GM12878 (cell line): ENCODE data around the gene ABCC5. TPM values are rescaled to one million over a fixed set of nuclear protein-coding genes. Genes with fewer than 3 reads are reported as not detected.
A peak's percentile ranks its signal among the peaks of the same experiment; 100 is the strongest.

Source experiments
- ATF7 ChIP-seq: fragments of 450-650 bp; IDR thresholded peaks from 2 replicates; pipeline ENCODE4 v1.6.1; 2016; ENCODE audit warnings: low read depth, mild to moderate bottlenecking
- CHD4 ChIP-seq: fragments of 200-600 bp; sonication (generic); IDR thresholded peaks from 2 replicates; pipeline ENCODE4 v1.6.1; 2016; ENCODE audit warnings: mild to moderate bottlenecking
- E4F1 ChIP-seq: fragments of 450-650 bp; IDR thresholded peaks from 2 replicates; pipeline ENCODE4 v1.6.1; 2018; ENCODE audit warnings: borderline replicate concordance, mild to moderate bottlenecking; ENCODE audit not compliant: partially characterized antibody
- HDGF ChIP-seq: fragments of 450-650 bp; IDR thresholded peaks from 2 replicates; pipeline ENCODE4 v1.6.1; 2016; ENCODE audit warnings: antibody characterized with exemption
- KDM1A ChIP-seq: fragments of 200-600 bp; sonication (generic); IDR thresholded peaks from 2 replicates; pipeline ENCODE4 v1.6.1; 2016; ENCODE audit warnings: borderline replicate concordance
- MYB ChIP-seq: fragments of 150-350 bp; IDR thresholded peaks from 2 replicates; pipeline ENCODE4 v1.6.1; 2014; ENCODE audit warnings: mild to moderate bottlenecking, low read depth, low read length, borderline replicate concordance
- NR2C2 ChIP-seq: IDR thresholded peaks from 2 replicates; pipeline ENCODE4 v1.6.1; 2011; ENCODE audit warnings: borderline replicate concordance, low read depth; ENCODE audit not compliant: control insufficient read depth, insufficient read length
- SIX5 ChIP-seq: IDR thresholded peaks from 2 replicates; pipeline ENCODE4 v1.6.1; 2011; ENCODE audit warnings: mild to moderate bottlenecking, low read depth, low read length, moderate library complexity; ENCODE audit not compliant: severe bottlenecking
- STAT1 ChIP-seq: fragments of 450-650 bp; conservative IDR thresholded peaks from 2 replicates; pipeline ENCODE4 v1.6.1; 2014; ENCODE audit warnings: antibody characterized with exemption, mild to moderate bottlenecking
- ZBTB40 ChIP-seq: fragments of 450-650 bp; IDR thresholded peaks from 2 replicates; pipeline ENCODE4 v1.6.1; 2016; ENCODE audit warnings: mild to moderate bottlenecking, moderate library complexity, borderline replicate concordance
- ZNF24 ChIP-seq: fragments of 450-650 bp; IDR thresholded peaks from 2 replicates; pipeline ENCODE4 v1.6.1; 2017; ENCODE audit warnings: antibody characterized with exemption, mild to moderate bottlenecking
- ZNF274 ChIP-seq: IDR thresholded peaks from one replicate; pipeline ENCODE4 v1.8.0; 2011; ENCODE audit not compliant: insufficient read length, insufficient read depth
- polyA plus RNA-seq, 11 experiments: library from polyadenylated mRNA; depleted of rRNA in 4 of 11; unstranded in 6 of 11; stranded (reverse) in 5 of 11; fragments of >200 nt; fragmentation: Nextera tagmentation in 4 of 11; fragmentation: Illumina TruSeq in 1 of 11; extraction: Ambion mirVana in 4 of 11; extraction: Trizol in 1 of 11; gene quantifications; 1 replicate in 1 of 11; 2 replicates in 10 of 11; pipeline versions ENCODE4 v1.2.1 to v1.2.3, GENCODE V29; 2011 to 2016; ENCODE audit warnings: inconsistent platforms in 2 of 11, missing spikeins in 2 of 11, low read depth in 1 of 11
- total RNA-seq, 4 experiments: library from RNA; depleted of rRNA in 3 of 4; stranded (reverse); fragments of >200 nt in 3 of 4; fragmentation: Illumina TruSeq in 1 of 4; extraction: Trizol in 1 of 4; gene quantifications; 2 replicates each; pipeline versions ENCODE4 v1.2.1 to v1.2.3, GENCODE V29; 2013 to 2021
- TF ChIP-seq, protein P1 (sequence below): IDR thresholded peaks from 2 replicates; pipeline ENCODE4 v1.6.1; 2012; ENCODE audit warnings: improper control_type of control experiment, low read depth, low read length; ENCODE audit not compliant: insufficient replicate concordance
- TF ChIP-seq, protein P2 (sequence below): fragments of 450-650 bp; IDR thresholded peaks from 2 replicates; pipeline ENCODE4 v1.6.1; 2016; ENCODE audit warnings: mild to moderate bottlenecking
- TF ChIP-seq, protein P3 (sequence below): IDR thresholded peaks from 2 replicates; pipeline ENCODE4 v1.6.1; 2011; ENCODE audit warnings: low read depth, mild to moderate bottlenecking, low read length, moderate library complexity, borderline replicate concordance; ENCODE audit errors: extremely low read depth

The ABCC5 gene
- total and polyA plus RNA-seq, 10 of the 15 experiments (the other 5 are each of a cell fraction or from before 2014, with no cell fraction given) = 6.0 to 17.8 (median 9.7) TPM

DNA sequence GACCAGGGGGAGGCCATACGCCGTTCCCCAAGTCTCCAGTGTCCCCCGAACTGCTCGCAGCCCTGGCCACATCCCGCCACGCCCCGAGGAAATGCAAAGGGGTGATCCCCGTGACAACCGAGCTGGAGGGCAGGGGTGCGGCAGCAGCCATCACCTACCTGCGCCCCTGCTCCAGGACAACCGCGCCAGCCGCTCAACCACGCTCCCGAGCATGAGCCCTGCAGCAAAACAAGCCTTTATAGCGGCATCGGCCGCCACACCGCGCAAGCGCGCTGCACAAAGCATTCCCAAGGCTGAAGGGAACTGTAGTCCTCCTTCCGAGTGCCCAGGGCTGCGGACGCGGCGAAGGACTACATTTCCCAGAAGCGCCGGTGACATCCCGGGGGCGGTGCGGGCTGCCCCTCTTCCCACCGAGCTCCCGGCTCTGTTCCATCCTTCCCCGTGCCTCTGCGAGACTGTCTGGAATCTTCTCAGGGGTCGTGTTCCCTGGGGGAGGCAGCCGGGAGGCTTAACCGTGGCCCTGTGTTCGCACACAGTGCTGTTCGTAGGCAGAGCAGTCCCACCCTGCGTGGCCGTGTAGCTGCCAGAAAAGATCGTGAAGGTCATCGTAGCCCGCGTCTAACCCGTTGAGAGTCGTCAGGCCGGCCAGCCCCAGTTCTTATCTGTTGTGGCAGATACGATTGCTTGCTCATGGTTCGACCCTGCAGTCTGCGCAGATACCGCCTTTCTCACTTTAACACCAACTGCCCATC, at the start of gene ABCC5 (continued):
- TF ChIP-seq E4F1 (no peak), ZNF24 (no peak), MYB (no peak; the same call in 1 of the 2 replicates), NR2C2 (no peak), SIX5 (peak; percentile 93), KDM1A (no peak), CHD4 (no peak), ZNF274 (no peak), HDGF (0 out of 2 replicates have a peak, but pooled peaks have one; percentile 63), ZBTB40 (peak; percentile 50; the same call in 1 of the 2 replicates), STAT1 (no peak), ATF7 (no peak)
- TF ChIP-seq, protein P1, sequence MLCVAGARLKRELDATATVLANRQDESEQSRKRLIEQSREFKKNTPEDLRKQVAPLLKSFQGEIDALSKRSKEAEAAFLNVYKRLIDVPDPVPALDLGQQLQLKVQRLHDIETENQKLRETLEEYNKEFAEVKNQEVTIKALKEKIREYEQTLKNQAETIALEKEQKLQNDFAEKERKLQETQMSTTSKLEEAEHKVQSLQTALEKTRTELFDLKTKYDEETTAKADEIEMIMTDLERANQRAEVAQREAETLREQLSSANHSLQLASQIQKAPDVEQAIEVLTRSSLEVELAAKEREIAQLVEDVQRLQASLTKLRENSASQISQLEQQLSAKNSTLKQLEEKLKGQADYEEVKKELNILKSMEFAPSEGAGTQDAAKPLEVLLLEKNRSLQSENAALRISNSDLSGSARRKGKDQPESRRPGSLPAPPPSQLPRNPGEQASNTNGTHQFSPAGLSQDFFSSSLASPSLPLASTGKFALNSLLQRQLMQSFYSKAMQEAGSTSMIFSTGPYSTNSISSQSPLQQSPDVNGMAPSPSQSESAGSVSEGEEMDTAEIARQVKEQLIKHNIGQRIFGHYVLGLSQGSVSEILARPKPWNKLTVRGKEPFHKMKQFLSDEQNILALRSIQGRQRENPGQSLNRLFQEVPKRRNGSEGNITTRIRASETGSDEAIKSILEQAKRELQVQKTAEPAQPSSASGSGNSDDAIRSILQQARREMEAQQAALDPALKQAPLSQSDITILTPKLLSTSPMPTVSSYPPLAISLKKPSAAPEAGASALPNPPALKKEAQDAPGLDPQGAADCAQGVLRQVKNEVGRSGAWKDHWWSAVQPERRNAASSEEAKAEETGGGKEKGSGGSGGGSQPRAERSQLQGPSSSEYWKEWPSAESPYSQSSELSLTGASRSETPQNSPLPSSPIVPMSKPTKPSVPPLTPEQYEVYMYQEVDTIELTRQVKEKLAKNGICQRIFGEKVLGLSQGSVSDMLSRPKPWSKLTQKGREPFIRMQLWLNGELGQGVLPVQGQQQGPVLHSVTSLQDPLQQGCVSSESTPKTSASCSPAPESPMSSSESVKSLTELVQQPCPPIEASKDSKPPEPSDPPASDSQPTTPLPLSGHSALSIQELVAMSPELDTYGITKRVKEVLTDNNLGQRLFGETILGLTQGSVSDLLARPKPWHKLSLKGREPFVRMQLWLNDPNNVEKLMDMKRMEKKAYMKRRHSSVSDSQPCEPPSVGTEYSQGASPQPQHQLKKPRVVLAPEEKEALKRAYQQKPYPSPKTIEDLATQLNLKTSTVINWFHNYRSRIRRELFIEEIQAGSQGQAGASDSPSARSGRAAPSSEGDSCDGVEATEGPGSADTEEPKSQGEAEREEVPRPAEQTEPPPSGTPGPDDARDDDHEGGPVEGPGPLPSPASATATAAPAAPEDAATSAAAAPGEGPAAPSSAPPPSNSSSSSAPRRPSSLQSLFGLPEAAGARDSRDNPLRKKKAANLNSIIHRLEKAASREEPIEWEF = no peak
- TF ChIP-seq, protein P2, sequence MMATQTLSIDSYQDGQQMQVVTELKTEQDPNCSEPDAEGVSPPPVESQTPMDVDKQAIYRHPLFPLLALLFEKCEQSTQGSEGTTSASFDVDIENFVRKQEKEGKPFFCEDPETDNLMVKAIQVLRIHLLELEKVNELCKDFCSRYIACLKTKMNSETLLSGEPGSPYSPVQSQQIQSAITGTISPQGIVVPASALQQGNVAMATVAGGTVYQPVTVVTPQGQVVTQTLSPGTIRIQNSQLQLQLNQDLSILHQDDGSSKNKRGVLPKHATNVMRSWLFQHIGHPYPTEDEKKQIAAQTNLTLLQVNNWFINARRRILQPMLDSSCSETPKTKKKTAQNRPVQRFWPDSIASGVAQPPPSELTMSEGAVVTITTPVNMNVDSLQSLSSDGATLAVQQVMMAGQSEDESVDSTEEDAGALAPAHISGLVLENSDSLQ = peak; percentile 15; the same call in 1 of the 2 replicates
- TF ChIP-seq, protein P3, sequence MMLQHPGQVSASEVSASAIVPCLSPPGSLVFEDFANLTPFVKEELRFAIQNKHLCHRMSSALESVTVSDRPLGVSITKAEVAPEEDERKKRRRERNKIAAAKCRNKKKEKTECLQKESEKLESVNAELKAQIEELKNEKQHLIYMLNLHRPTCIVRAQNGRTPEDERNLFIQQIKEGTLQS = no peak
